GM20431 (cell line): ENCODE data around the gene BNC1.

Experiments used
- in situ Hi-C: fragments of 300-500 bp; cut with MseI, MboI; formaldehyde crosslinking; loops from one replicate; pipeline ENCODE4 v1.15.0; 2020; ENCODE audit warnings: low sequenced_read_pairs; ENCODE audit not compliant: unreplicated experiment

Gene BNC1

GRCh38 chr15:83284559-83285283, at the start of gene BNC1:
Gene BNC1, minus strand, starts transcription at chr15:83284664. Its CDS starts 36 bp downstream, at chr15:83284628.
- in situ Hi-C loops = no loop called here

GRCh38 chr15:83327041-83327440, 42.6 kb upstream of the BNC1 start:
- in situ Hi-C loops = no loop called here

- in situ Hi-C loops = no loop called here
Observed at GRCh38 chr15:83324799-83325198, 40.3 kb upstream of the BNC1 start.

GRCh38 chr15:83323296-83323711, 38.8 kb upstream of the BNC1 start:
- in situ Hi-C loops = no loop called here

- in situ Hi-C loops = no loop called here
Observed at GRCh38 chr15:83322691-83323090, 38.2 kb upstream of the BNC1 start.

GRCh38 chr15:83322061-83322460, 37.6 kb upstream of the BNC1 start:
- in situ Hi-C loops = no loop called here

- in situ Hi-C loops = no loop called here
Observed at GRCh38 chr15:83320844-83321243, 36.4 kb upstream of the BNC1 start.

GRCh38 chr15:83320404-83320803, 35.9 kb upstream of the BNC1 start:
- in situ Hi-C loops = no loop called here

- in situ Hi-C loops = no loop called here
Observed at GRCh38 chr15:83319771-83320170, 35.3 kb upstream of the BNC1 start.

- in situ Hi-C loops = no loop called here
Observed at GRCh38 chr15:83318861-83319415, 34.5 kb upstream of the BNC1 start.

- in situ Hi-C loops = no loop called here
Observed at GRCh38 chr15:83318036-83318435, 33.6 kb upstream of the BNC1 start.

GRCh38 chr15:83312071-83312470, 27.6 kb upstream of the BNC1 start:
- in situ Hi-C loops = no loop called here

- in situ Hi-C loops = no loop called here
Observed at GRCh38 chr15:83310521-83311456, 26.3 kb upstream of the BNC1 start.

- in situ Hi-C loops = no loop called here
Observed at GRCh38 chr15:83308671-83309070, 24.2 kb upstream of the BNC1 start.

- in situ Hi-C loops = no loop called here
Observed at GRCh38 chr15:83306561-83306960, 22.1 kb upstream of the BNC1 start.

GRCh38 chr15:83305704-83306291, 21.3 kb upstream of the BNC1 start:
- in situ Hi-C loops = no loop called here

GRCh38 chr15:83304861-83305703, 20.6 kb upstream of the BNC1 start:
- in situ Hi-C loops = no loop called here

- in situ Hi-C loops = no loop called here
Observed at GRCh38 chr15:83303535-83303934, 19.1 kb upstream of the BNC1 start.

- in situ Hi-C loops = no loop called here
Observed at GRCh38 chr15:83300826-83301225, 16.4 kb upstream of the BNC1 start.

GRCh38 chr15:83299462-83299861, 15.0 kb upstream of the BNC1 start:
- in situ Hi-C loops = no loop called here
